Effector CD8-positive, alpha-beta T cell (primary cell): ENCODE measurements around the gene SEZ6.

ENCODE experiments used
- DNase-seq: peaks from one replicate; lab custom pipeline; 2025; lab: John Stamatoyannopoulos, UW

SEZ6 gene

DNA sequence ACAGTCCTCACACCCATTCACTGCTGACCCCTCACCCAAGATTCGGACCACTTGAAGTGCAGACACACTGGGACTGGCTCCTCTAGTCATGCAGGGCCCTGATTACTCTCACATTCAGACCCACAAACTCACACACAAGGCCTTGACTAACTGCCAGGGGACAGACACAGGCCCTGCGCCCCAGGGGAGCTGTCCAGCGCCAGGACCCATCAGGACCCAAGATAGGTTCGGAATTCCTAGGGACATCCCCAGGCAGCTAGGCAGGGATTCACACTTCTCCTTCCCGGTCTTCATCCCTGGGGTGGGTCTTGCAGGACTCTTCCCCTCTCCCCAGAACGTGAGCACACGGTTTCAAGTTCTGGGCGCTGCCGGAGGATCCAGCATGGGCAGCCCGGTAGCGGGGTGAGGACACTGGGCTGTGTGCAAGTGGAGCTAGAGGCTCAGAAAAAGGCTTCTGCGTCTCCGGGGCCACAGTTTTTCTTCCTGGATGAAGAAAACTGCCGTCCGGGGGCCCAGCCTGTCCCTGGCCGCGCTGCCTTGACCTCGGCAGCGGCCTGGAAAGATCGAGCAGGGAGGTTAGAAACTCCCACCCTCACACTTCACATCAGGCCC lies 1.6 kb downstream of the SEZ6 start:
- DNase-seq, result no peak

GRCh38 chr17:29003289-29003688 lies 2.5 kb downstream of the SEZ6 start:
- DNase-seq, result no peak

GRCh38 chr17:29002811-29003210 lies 3.0 kb downstream of the SEZ6 start:
- DNase-seq, result no peak

DNA sequence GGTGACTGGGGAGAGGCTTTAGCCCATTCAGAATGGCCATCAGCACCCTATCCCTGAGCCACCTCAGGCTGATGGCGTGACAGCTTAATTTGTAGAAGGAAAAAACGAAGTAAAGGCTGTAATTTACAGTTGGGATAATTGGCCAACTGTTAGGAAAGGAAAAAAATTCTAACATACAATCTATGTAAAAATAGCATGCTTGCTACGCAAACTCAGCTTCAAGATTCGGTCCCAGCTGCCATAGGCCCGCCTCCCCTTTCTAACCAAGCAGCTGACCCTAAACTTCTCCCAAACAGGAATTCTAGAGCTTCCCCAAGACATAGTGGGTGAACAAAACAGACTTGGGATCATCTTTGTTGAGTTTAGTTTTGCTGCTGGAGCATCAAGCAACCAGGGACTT lies 4.9 kb downstream of the SEZ6 start:
- DNase-seq, result no peak

DNA sequence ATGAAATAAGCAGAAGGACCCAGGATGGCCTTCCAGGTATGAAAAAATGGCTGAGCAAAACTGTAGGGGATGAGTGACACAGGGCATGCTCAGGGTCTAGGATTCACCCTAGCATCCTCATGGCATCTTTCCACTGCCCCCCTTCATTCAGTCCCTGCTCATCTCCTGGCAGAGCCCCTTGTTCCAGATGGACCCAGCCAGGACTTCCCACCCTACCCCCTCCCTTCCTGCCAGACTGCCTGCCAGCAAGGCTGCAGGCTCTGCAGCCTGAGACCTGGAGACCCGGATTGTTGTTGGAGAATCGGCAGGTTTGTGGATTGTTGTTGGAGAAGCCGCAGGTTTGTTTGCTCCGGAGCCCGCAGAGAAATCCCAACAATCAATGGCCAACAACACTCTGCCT lies 6.6 kb downstream of the SEZ6 start:
- no peak for DNase-seq

- no peak for DNase-seq
Observed at GRCh38 chr17:28997806-28998205, 8.0 kb downstream of the SEZ6 start.

DNA sequence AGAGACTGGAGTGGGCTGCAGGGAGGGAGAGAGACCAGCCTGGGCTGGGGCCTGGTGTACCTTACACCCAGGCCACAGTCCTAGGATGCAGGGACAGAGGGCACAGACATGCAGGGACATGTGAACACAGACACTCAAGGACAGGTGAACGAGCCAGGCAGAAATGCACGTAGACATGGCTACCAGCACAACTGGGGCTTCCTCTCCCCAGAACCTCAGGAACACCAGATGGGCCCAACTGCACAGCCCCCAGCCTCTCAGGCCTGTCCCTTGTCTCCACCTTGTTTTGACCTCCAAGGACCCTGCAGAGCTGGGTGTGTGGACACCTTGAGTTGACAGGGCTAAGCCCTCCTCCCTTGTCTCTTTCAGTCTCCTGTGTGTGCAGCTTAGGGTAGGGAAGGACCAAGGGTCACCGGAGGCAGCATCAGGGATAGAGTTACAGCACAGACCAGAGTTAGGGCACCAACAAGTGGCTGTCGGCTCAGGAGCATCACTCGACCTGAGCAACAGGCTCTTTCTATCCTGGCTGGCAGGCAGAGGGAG lies 9.2 kb downstream of the SEZ6 start:
- DNase-seq, result no peak

DNA sequence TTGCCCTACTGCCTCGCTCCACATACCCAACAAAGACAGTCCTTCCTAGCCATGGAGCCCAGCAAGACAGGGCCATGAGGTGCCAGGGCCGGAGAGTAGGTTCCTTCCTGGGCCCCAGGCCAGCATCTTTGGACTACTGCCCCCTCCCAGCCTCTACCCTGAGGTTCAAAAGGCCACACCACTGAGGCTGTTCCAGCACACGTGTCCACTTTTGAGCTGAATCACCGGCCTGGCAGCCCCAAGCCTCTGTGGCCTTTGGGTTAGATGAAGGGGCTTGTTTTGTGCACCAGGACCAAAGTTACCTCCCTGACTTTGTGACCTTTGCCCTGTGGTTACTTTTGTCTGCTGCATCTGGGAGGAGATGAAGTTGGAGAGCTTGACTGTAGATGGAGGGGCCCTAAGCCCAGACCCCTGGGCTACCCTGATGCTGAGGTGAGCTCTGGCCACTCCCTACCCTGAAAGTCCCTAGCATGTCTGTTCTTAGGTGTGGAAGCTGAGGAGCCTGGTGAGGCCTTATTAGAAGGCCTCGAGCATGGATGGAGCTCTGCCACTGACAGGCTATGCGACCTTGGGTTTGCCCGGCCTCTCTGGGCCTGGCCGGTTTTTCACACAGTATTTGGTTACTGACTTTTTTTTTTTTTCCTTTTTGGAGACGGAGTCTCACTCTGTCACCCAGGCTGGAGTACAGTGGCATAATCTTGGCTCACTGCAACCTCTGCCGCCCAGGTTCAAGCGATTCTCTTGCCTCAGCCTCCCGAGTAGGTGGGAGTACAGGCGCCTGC lies 12.0 kb downstream of the SEZ6 start:
- no peak for DNase-seq

DNA sequence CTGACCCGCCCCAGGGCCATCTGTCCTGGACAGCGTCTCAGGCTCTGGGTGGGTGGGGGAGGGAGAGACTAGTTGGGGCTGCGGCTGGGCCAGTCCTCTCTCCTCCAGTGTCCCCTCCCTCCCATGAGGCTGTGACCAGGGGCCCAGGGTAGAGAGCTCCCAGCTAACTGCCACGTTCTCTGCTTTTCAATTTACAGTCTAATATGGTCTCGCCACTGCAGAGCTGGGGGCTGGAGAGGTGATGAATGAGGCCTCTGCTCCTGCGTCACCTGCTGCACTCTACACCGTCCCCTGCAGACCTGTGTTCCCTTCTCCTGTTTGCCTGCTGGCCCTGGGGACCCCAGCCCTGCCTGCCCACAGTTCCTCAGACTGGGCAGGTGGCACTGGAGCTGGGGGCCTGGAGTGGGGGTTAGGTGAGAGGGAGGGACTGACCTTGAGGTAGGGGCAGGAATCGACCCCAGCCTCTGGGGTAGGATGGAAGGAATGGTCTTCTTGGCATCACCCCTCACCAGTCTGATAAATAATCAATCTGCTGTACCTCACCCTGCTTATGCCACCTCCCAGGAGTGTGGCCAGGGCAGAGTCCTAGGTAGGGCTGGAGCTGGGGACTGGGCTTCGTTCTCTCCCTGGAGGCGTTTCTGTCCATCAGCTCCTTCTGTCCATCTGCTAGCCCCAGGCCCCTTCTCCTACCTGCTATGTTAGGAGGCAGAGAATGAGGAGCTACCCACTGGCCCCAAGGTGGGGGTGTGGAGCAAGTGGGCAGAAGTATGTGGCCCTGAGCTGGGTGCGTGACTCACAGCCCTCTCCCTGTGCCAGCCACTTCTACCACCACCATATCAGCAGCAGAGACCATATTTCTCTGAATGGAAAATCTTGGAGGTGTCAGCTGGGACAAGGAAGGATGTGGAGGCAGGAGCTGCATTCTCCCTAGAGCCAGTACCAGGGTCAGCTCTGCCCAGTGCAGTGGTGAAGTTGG lies 12.9 kb downstream of the SEZ6 start:
- no peak for DNase-seq

DNA sequence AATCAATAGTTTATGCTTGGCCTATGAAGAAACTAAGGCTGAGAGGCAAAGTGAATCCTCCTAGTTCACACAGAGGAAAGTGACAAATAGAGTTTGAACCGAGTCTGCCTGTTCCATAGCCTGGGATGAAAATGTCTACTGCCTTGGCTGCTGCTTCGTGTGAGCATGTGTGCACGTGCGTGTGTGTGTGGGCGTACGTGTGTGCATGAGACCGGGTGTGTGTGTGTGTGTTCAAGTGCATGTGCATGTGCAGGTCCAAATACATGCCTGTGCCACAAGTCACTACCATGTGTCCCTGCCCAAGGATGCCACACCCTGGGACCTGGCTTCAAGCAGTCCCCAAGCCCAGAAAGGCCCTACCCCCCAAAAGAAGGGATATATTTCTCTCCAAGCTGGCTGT lies 13.6 kb downstream of the SEZ6 start:
- DNase-seq, result no peak

- no peak for DNase-seq
Observed at GRCh38 chr17:28991779-28992178, 14.1 kb downstream of the SEZ6 start.

GRCh38 chr17:28989028-28989427 lies 16.8 kb downstream of the SEZ6 start:
- DNase-seq, result no peak

GRCh38 chr17:28988475-28988874 lies 17.4 kb downstream of the SEZ6 start:
- no peak for DNase-seq

DNA sequence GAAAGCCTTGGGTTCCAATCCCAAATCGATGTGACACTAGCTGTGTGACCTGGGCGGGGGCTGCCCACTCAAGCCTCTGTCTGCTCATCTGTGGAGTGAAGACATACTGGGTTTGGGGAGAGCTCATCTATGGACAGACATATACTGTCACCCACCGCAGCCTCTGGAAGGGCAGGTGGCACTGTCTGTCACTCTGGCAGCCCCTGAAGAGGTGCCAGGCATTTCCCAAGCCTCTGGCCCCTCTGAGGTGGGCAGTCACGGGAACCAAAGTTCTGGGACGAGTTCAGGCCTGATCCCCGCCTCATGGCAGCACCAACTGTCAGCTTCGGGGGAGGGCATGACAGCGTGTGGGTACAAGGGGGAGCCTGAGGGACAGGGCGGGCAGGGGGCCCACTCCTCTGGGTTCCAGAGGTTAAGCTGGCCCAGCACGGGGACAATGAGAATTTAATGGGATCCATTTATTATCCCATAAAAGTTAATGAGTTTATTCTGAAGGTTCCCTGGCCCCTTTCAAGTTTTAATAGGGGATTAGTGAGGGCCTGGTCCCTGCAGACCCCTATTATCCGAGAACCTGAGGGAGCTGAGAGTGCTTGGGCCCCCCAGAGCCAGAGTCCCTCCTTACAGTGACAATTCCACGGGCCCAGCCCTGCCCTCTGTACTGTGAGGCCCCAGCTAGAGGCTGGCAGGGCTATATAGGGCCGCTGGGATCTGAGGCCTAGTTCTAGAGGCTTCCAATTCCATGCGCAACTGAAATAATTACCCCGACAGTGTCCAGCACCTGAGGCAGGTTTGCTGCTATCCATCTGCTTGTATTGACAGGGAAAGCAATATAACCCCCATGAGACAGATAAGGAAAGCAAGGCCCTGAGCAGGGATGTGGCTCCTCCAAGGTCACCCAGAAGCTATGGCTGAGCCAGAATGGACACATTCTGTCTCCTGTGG lies 18.8 kb downstream of the SEZ6 start:
- DNase-seq, result no peak

DNA sequence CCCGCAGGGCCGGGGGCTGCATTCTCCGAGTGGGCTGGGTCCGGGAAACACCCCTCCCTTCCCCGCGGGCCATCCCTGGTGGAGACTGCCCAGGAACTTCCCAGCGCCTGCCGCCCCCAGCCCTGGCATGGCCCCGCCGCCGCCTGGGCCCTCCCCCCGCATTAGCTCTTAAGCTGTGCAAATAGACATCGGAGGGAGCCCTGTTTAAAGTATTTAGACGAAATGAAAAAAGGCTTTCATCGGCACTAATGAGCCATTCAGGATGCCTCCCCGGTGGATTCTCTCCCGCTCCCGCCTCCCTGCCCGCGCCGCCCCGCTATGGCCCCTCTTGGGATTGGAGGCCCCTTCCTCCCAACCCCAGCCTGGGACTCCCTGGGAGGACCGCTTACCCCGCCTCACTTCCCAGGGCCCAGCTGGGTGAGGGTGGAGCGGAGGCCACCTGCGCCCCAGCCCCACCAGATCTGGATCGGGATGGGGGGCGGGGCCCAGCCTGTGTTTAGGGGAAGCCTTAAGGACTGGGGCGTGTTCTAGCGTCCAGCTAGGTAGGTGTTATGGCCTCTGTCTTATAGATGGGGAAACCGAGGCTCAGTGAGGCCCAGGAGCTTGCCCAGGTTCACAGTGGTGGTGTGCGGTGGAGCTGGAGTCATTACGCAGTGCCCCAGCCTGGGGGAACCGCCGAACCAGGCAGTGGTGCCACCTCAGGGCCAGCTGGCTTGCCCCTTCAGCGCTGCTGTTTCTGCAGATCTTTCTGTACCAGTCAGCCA lies 19.7 kb downstream of the SEZ6 start:
- DNase-seq, result no peak

DNA sequence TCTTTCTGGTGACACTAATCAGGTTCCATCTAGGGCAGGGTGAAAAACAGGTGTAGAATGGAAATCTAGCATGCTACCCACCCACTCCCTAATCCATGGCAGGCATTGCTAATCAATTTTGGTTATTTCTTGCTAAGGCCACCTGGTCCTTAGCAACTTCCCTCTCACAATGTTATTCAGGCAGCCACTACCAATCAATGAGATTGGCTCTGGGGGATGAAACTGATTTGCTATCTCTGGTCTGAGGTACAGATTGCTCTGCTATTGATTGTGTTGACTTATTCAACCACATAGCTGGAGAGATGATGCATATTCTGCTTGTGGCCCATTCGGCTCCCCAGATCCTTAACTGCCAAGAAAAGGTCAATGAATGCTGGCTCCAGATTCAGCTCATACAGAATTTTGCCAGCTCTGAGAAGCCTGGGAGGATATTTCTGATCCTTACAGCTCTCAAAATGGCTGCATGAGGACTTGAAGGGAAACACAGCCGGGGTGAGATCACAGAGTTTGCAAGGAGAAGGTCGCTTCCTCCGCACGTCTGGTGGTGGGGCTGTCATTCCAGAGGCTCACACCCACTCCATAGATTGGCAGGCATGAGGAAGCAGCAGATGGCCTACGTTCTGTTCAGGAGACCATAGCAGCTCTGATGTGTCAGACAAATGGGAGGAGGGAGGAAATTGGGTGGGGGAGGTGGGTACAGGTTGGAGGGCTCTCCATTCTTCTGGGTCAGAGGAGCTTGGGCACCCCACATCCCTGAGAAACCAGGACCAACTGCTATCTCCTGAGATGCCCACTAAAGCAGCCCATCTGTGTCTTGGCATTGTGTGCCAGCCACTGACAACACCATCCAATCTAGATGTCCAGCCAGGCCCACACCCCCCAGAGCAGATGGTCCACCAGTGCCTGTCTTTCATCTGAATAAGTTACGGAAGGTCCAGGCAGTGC lies 22.3 kb downstream of the SEZ6 start:
- DNase-seq, result no peak

- DNase-seq, result peak; percentile 21
Observed at GRCh38 chr17:28982131-28982793, 23.6 kb downstream of the SEZ6 start.

DNA sequence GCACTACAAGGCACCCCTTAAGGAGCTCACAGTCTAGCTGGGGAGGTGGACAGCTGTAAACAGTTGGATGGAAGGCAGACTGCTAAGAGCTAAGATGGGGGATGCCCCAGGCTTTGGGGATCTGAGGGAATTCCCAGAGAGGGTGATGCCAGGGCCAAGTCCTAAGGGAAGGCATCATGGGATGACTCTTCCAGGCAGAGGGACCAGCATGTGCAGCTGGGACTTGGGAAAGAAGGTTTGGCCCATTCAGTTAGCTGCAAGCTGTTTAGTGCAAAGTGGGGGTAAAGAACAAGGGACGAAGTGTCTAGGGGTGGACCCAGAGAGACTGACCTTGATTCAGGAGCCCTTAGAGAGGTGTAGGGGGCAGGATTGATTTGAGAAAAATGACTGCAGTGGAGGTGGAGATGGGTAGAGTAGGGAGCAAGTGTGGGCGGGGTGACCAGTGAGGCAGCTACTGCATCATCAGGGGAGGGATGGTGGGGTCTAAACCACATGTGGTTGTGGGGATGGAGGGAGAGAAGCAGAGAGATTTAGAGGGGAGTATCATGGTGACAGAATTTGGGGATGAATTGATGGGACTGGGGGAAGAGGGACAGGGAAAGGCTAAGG lies 27.4 kb downstream of the SEZ6 start:
- DNase-seq, result no peak
